Mesendoderm (in vitro differentiated cells): ENCODE measurements around the gene ARSB.
"Not testable (repeated sequence)": the region's sequence is repeated elsewhere in the genome, so short reads cannot be mapped to it uniquely, and the experiment has no call there.

ENCODE experiments used
- DNase-seq: peaks from one replicate; pipeline ENCODE4 v3.0.0; 2013
- H2AK5ac ChIP-seq: 2 replicates; pipeline ENCODE4 v1.6.1; 2013; ENCODE audit warnings: low read length, inconsistent platforms
- H2BK120ac ChIP-seq: 2 replicates; pipeline ENCODE4 v1.6.1; 2013; ENCODE audit warnings: low read depth, mild to moderate bottlenecking, low read length, moderate library complexity, mixed read lengths
- H2BK15ac ChIP-seq: replicated peaks from 2 replicates; pipeline ENCODE4 v1.6.1; 2013; ENCODE audit warnings: low read depth, mild to moderate bottlenecking, moderate library complexity
- H2BK5ac ChIP-seq: 2 replicates; pipeline ENCODE4 v1.6.1; 2013; ENCODE audit warnings: low read length, inconsistent platforms
- H3K18ac ChIP-seq: 2 replicates; pipeline ENCODE4 v1.6.1; 2013; ENCODE audit warnings: mild to moderate bottlenecking, low read length, mixed read lengths
- H3K23ac ChIP-seq: one replicate; pipeline ENCODE4 v1.6.1; 2013; ENCODE audit warnings: low read length
- H3K27ac ChIP-seq: 2 replicates; pipeline ENCODE4 v1.5.1; 2013; ENCODE audit warnings: low read depth, mild to moderate bottlenecking, inconsistent platforms, low read length, moderate library complexity
- H3K27me3 ChIP-seq: 2 replicates; pipeline ENCODE4 v1.6.1; 2013; ENCODE audit warnings: low read length, control low read depth, mild to moderate bottlenecking, inconsistent platforms; ENCODE audit not compliant: insufficient read depth, poor library complexity
- H3K36me3 ChIP-seq: 2 replicates; pipeline ENCODE4 v1.6.1; 2013; ENCODE audit warnings: low read length, inconsistent platforms; ENCODE audit not compliant: control insufficient read depth, insufficient read depth
- H3K4ac ChIP-seq: one replicate; pipeline ENCODE4 v1.6.1; 2013; ENCODE audit warnings: low read depth, mild to moderate bottlenecking, low read length, moderate library complexity
- H3K4me1 ChIP-seq: 2 replicates; pipeline ENCODE4 v1.6.1; 2013; ENCODE audit warnings: low read depth, low read length, inconsistent platforms; ENCODE audit not compliant: control insufficient read depth
- H3K4me2 ChIP-seq: 2 replicates; pipeline ENCODE4 v1.6.1; 2013; ENCODE audit warnings: low read length
- H3K4me3 ChIP-seq: 2 replicates; pipeline ENCODE4 v1.5.1; 2013; ENCODE audit warnings: mild to moderate bottlenecking, low read length
- H3K56ac ChIP-seq: one replicate; pipeline ENCODE4 v1.6.1; 2013; ENCODE audit warnings: low read length
- H3K79me1 ChIP-seq: 2 replicates; pipeline ENCODE4 v1.6.1; 2013; ENCODE audit warnings: low read length, inconsistent platforms
- H3K79me2 ChIP-seq: 2 replicates; pipeline ENCODE4 v1.6.1; 2013; ENCODE audit warnings: mild to moderate bottlenecking, low read length; ENCODE audit not compliant: control insufficient read depth, insufficient read depth
- H3K9ac ChIP-seq: 2 replicates; pipeline ENCODE4 v1.6.1; 2013; ENCODE audit warnings: low read length, inconsistent platforms
- H4K5ac ChIP-seq: one replicate; pipeline ENCODE4 v1.6.1; 2013; ENCODE audit warnings: low read length
- H4K8ac ChIP-seq: one replicate; pipeline ENCODE4 v1.6.1; 2013; ENCODE audit warnings: low read depth, mild to moderate bottlenecking, control low read depth, low read length, moderate library complexity
- WGBS: extraction: QIAGEN DNeasy Blood & Tissue Kit; methylation state at CpG from one replicate; pipeline ENCODE4 v1.1.7; 2013; ENCODE audit warnings: low lambda C conversion rate, missing lambda C conversion rate; ENCODE audit not compliant: insufficient coverage; ENCODE audit errors: extremely low coverage; 5-methylcytosine and 5-hydroxymethylcytosine counted together

Gene ARSB

DNA sequence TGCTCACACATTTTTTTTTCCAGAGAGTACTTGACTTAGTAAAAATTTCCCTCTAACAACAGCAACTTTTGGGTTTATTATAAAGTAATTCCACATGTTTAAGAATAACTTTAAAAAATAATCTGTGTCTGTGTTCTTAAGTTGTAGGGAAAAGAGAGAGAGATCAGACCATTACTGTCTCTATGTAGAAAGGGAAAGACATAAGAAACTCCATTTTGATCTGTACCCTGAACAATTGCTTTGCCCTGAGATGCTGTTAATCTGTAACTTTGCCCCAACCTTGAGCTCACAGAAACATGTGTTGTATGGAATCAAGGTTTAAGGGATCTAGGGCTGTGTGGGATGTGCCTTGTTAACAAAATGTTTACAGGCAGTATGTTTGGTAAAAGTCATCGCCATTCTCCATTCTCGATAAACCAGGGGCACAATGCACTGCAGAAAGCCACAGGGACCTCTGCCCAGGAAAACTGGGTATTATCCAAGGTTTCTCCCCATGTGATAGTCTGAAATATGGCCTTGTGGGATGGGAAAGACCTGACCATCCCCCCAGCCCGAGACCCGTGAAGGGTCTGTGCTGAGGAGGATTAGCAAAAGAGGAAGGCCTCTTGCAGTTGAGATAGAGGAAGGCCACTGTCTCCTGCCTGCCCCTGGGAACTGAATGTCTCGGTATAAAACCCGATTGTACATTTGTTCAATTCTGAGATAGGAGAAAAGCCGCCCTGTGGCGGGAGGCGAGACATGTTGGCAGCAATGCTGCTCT lies 75.7 kb downstream of the ARSB start:
- not testable (repeated sequence) for H2BK5ac ChIP-seq, H3K36me3 ChIP-seq, H3K27me3 ChIP-seq, H4K8ac ChIP-seq, H2BK120ac ChIP-seq, H3K79me2 ChIP-seq, H3K56ac ChIP-seq, DNase-seq, H2BK15ac ChIP-seq, H4K5ac ChIP-seq, H3K79me1 ChIP-seq, H2AK5ac ChIP-seq, H3K4me2 ChIP-seq, H3K4ac ChIP-seq, H3K4me3 ChIP-seq, H3K9ac ChIP-seq, H3K27ac ChIP-seq, H3K23ac ChIP-seq
- Histone ChIP-seq H3K18ac (peak overlapping the region; percentile 54), H3K4me1 (peaks cover 11% of the 10 kb centered on the region)
- WGBS: no CpG with 5 or more reads among the region's 9 CpGs

DNA sequence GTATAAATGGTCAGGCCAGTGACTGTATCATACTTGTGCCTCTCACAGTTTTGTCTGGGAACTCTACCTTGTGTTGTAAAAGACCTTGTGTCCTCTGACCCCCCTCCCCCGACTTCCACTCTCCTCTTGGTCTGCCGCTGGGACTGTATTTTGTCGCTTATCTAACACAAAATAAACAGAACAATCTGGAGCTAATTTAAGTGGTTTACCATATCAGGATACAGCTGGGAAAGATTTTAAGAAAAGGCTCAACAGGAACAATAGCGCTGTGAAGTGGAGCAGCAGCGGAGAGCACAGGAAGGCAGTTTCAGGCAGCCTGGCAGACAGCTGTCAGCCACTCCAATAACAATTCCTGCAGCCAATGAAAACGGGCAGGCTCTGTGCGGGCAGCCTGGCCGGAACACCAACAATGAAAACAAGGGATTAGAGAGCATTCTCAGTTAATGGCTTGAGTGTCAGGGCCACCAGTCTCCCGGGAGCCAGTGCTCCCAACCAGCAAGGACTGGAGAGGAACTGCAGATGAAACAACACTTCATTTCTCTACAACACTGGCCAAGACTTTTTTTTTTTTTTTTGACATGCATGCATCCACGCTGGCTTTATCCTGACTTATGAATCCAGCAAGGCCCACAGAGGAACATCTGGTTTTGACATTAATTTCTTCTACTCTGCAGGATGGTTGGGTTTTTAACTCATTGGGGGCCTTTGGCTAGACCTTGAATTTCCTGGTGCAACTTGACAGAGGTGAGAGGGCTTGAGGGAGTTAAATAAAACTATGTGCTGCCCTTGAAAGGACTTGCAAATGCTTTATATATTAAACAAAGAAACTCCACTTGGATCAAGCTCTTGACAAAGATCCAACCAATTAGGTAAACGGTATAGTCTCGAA lies 76.7 kb downstream of the ARSB start:
- Histone ChIP-seq H2BK15ac (no peak overlapping the region), H3K79me1 (no peaks in the 10 kb centered on the region), H3K9ac (peak overlapping the region; percentile 30), H2BK5ac (no peak overlapping the region), H2AK5ac (no peak overlapping the region), H3K4me3 (no peak overlapping the region), H3K36me3 (no peaks in the 10 kb centered on the region), H3K56ac (peak overlapping the region; percentile 66), H2BK120ac (no peak overlapping the region), H3K18ac (peak overlapping the region; percentile 54), H3K4me2 (no peak overlapping the region), H3K4me1 (peaks cover 11% of the 10 kb centered on the region), H3K23ac (no peak overlapping the region), H3K27me3 (no peaks in the 10 kb centered on the region), H4K8ac (no peak overlapping the region), H3K27ac (peak overlapping the region; percentile 62), H4K5ac (no peak overlapping the region), H3K79me2 (no peaks in the 10 kb centered on the region), H3K4ac (peak overlapping the region; percentile 52)
- no CpG with 5 or more reads among the region's 12 CpGs for WGBS
- peak; percentile 90 for DNase-seq

- Histone ChIP-seq H3K27me3 (no peaks in the 10 kb centered on the region), H3K9ac (no peak overlapping the region), H3K4ac (no peak overlapping the region), H3K79me2 (no peaks in the 10 kb centered on the region), H2AK5ac (no peak overlapping the region), H2BK5ac (peak overlapping the region; percentile 18), H3K4me2 (no peak overlapping the region), H3K27ac (peak overlapping the region; percentile 56), H4K8ac (no peak overlapping the region), H3K18ac (no peak overlapping the region), H2BK15ac (no peak overlapping the region), H3K4me3 (no peak overlapping the region), H3K4me1 (peaks cover 11% of the 10 kb centered on the region), H4K5ac (no peak overlapping the region), H2BK120ac (no peak overlapping the region), H3K79me1 (no peaks in the 10 kb centered on the region), H3K23ac (peak overlapping the region; percentile 51), H3K36me3 (no peaks in the 10 kb centered on the region), H3K56ac (peak overlapping the region; percentile 42)
- WGBS: no CpG with 5 or more reads among the region's 11 CpGs
- DNase-seq: peak; percentile 65
Observed at GRCh38 chr5:78907255-78907891, 77.7 kb downstream of the ARSB start.

DNA sequence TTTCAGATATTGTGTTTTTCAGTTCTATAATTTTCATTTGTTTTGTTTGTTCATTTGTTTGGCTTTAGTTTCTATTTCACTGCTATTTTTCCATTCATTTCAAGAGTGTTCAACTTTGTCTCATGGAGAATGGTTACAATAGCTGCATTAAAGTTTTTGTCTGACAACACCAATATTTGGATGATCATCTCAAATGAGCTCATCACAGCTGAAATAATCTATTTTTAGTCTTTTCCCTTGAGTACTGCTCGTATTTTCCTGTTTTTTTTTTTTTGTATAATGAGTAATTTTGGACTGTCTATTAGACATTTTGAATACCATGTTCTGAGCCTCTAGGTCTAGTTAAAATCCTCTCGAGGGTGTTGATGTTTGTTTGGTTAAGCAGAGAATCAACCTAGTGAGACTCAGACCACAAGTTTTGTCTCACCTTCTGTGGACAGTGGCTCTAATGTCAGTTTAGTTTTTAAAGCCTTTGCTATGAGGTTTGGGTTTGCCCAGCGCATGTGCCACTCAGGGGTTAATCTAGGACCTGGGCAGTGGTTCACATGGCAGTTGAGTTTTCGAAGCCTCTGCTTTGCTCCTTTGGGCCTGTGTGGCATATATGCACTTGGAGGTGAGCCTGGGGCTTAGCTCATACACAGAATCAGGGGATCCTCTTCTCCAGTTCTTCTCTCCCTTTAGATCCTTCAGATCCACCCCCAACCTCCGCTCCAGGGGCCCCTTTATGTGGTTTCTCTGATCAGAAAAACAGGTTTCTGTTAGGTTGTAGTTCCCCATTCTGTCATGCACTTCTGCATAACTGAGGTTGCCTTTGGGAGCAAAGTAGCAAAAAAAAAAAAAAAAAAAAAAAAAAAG lies 79.8 kb downstream of the ARSB start:
- peaks cover 11% of the 10 kb centered on the region for H3K4me1 ChIP-seq
- H3K27me3 ChIP-seq: no peaks in the 10 kb centered on the region
- no peak overlapping the region for H3K18ac ChIP-seq
- WGBS: no CpG with 5 or more reads among the region's 5 CpGs
- H3K4ac ChIP-seq: peak overlapping the region; percentile 4
- H2BK120ac ChIP-seq: peak overlapping the region; percentile 69
- no peaks in the 10 kb centered on the region for H3K79me1 ChIP-seq
- no peak overlapping the region for H2AK5ac ChIP-seq
- no peak overlapping the region for H3K23ac ChIP-seq
- H3K4me2 ChIP-seq: no peak overlapping the region
- H3K79me2 ChIP-seq: no peaks in the 10 kb centered on the region
- H3K36me3 ChIP-seq: no peaks in the 10 kb centered on the region
- no peak overlapping the region for H2BK5ac ChIP-seq
- H3K27ac ChIP-seq: no peak overlapping the region
- no peak overlapping the region for H2BK15ac ChIP-seq
- peak overlapping the region; percentile 6 for H3K56ac ChIP-seq
- no peak for DNase-seq
- H3K4me3 ChIP-seq: no peak overlapping the region
- H3K9ac ChIP-seq: no peak overlapping the region
- no peak overlapping the region for H4K8ac ChIP-seq
- H4K5ac ChIP-seq: no peak overlapping the region

DNA sequence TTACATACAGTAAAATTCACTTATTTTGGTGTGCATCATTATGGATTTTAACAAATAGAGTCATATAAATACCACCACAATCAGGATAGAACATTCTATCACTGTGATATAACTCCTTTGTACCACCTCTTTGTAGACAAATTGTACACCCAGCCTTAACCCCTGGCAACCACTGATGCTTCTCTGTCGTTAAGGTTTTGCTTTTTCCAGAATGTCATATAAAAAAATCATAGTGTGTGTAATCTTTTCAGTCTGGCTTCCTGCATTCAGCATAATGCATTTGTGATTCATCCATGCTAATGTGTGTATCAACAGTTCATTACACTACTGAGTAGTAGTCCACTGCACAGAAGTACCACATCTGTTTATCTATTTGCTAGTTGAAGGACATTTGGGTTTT lies 81.2 kb downstream of the ARSB start:
- no CpG with 5 or more reads among the region's 1 CpG for WGBS
- H3K79me1 ChIP-seq: no peaks in the 10 kb centered on the region
- no peak for DNase-seq
- no peaks in the 10 kb centered on the region for H3K36me3 ChIP-seq
- H3K18ac ChIP-seq: no peak overlapping the region
- no peak overlapping the region for H2BK15ac ChIP-seq
- peaks cover 10% of the 10 kb centered on the region for H3K4me1 ChIP-seq
- H3K79me2 ChIP-seq: no peaks in the 10 kb centered on the region
- H3K4me3 ChIP-seq: no peak overlapping the region
- H2AK5ac ChIP-seq: no peak overlapping the region
- no peak overlapping the region for H3K4ac ChIP-seq
- H3K56ac ChIP-seq: no peak overlapping the region
- no peak overlapping the region for H2BK120ac ChIP-seq
- no peak overlapping the region for H3K9ac ChIP-seq
- no peak overlapping the region for H3K4me2 ChIP-seq
- H3K27me3 ChIP-seq: no peaks in the 10 kb centered on the region
- H2BK5ac ChIP-seq: no peak overlapping the region
- H3K27ac ChIP-seq: no peak overlapping the region
- no peak overlapping the region for H4K5ac ChIP-seq
- H4K8ac ChIP-seq: no peak overlapping the region
- H3K23ac ChIP-seq: no peak overlapping the region
